Activated CD8-positive, alpha-beta T cell treated with anti-CD3 and anti-CD28 coated beads for 36 hours (primary cell): Measurements from ENCODE around the gene CBR1. TPM values are rescaled to one million over a fixed set of nuclear protein-coding genes. Genes with fewer than 3 reads are reported as not detected.

Experiments used
- ATAC-seq: fragments of 200-7000 bp; cut with Tn5 transposase; one replicate; pipeline ENCODE4 v1.10.0; 2021; ENCODE audit warnings: mild to moderate bottlenecking, moderate library complexity
- CTCF ChIA-PET: fragments of 350-600 bp; sonication (Branson Sonifier 250); formaldehyde crosslinking; loops from one replicate; lab custom pipeline; 2021; ENCODE audit warnings: antibody characterized with exemption; lab: Charles Lee
- POLR2A ChIA-PET: fragments of 350-600 bp; sonication (Branson Sonifier 250); formaldehyde crosslinking; loops from one replicate; lab custom pipeline; 2021; ENCODE audit warnings: antibody characterized with exemption; lab: Charles Lee
- DNase-seq: peaks from one replicate; pipeline ENCODE4 v3.0.0-alpha.2; 2020
- H3K27ac Mint-ChIP-seq: one replicate; pipeline ENCODE4 v1.8.0; 2021; ENCODE audit warnings: mild to moderate bottlenecking, mixed read lengths
- H3K27me3 Mint-ChIP-seq: one replicate; pipeline ENCODE4 v1.8.0; 2021; ENCODE audit warnings: mixed read lengths
- H3K36me3 Mint-ChIP-seq: one replicate; pipeline ENCODE4 v1.8.0; 2021; ENCODE audit warnings: low read depth, mixed read lengths
- H3K4me1 Mint-ChIP-seq: one replicate; pipeline ENCODE4 v1.8.0; 2021; ENCODE audit warnings: low read depth, mixed read lengths
- H3K4me3 Mint-ChIP-seq: one replicate; pipeline ENCODE4 v1.8.0; 2021; ENCODE audit warnings: mild to moderate bottlenecking, moderate library complexity, mixed read lengths
- H3K9me3 Mint-ChIP-seq: one replicate; pipeline ENCODE4 v1.8.0; 2021; ENCODE audit warnings: mixed read lengths
- CTCF ChIP-seq: fragments of 200-600 bp; IDR thresholded peaks from one replicate; pipeline ENCODE4 v1.8.0; 2022; ENCODE audit warnings: antibody characterized with exemption, mild to moderate bottlenecking
- intact Hi-C: fragments of 100-400 bp; cut with micrococcal nuclease; formaldehyde crosslinking; loops from one replicate; pipeline ENCODE4 v1.10.0; 2022
- total RNA-seq, 2 experiments: library from RNA; stranded (reverse); gene quantifications; one replicate each; pipeline ENCODE4 v1.2.3, GENCODE V29; 2021

CBR1 gene
- total RNA-seq, 2 experiments from 2014 or later, result 37.1 to 43.2 TPM

- intact Hi-C loops, result no loop called here
- ChIA-PET POLR2A (no interaction called here), CTCF (no interaction called here)
- DNase-seq (no peak), ATAC-seq (no peak)
- TF ChIP-seq CTCF, result no peak
- Mint-ChIP-seq H3K27ac (no peak overlapping the region), H3K4me3 (no peak overlapping the region), H3K36me3 (no peaks in the 10 kb centered on the region), H3K27me3 (no peaks in the 10 kb centered on the region), H3K9me3 (no peaks in the 10 kb centered on the region), H3K4me1 (peaks cover 4% of the 10 kb centered on the region)
Observed at GRCh38 chr21:36030581-36031189, 39.1 kb upstream of the CBR1 start.

DNA sequence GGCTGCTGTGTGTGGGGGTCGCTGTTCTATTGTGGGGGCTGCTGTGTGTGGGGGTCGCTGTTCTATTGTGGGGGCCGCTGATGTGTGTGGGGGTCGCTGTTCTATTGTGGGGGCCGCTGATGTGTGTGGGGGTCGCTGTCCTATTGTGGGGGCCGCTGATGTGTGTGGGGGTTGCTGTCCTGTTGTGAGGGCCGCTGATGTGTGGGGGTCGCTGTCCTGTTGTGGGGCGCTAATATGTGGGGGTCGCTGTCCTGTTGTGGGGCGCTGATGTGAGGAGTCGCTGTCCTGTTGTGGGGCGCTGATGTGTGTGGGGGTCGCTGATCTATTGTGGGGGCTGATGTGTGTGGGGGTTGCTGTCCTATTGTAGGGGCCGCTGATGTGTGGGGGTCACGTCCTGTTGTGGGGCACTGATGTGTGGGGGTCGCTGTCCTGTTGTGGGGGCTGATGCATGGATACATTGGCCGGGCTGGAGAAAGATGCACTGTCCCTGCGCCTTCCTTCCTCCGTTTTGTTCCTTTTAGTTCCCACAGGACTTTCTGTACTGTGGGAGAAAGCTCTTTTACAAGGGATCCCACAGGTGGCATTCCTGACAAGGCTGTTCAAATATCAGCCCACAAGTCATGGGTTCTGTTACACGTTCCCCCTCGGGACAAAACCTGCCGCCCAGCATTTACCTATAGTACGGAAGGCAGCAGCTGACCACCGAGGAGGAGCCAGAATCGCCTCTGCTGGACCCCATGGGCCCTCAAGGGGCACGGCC lies 37.0 kb upstream of the CBR1 start:
- CTCF ChIA-PET, result interaction anchor here (1.2 kb wide), 1 partner anchor 1287 kb away, joined by 3 read pairs; no protein-coding TSS in a partner anchor
- Mint-ChIP-seq H3K27ac (no peak overlapping the region), H3K9me3 (no peaks in the 10 kb centered on the region), H3K27me3 (no peaks in the 10 kb centered on the region), H3K4me3 (no peak overlapping the region), H3K4me1 (peaks cover 4% of the 10 kb centered on the region), H3K36me3 (peaks cover 7% of the 10 kb centered on the region)
- no peak for ATAC-seq
- POLR2A ChIA-PET, result no interaction called here
- no peak for DNase-seq
- TF ChIP-seq CTCF, result no peak
- intact Hi-C loops, result no loop called here

DNA sequence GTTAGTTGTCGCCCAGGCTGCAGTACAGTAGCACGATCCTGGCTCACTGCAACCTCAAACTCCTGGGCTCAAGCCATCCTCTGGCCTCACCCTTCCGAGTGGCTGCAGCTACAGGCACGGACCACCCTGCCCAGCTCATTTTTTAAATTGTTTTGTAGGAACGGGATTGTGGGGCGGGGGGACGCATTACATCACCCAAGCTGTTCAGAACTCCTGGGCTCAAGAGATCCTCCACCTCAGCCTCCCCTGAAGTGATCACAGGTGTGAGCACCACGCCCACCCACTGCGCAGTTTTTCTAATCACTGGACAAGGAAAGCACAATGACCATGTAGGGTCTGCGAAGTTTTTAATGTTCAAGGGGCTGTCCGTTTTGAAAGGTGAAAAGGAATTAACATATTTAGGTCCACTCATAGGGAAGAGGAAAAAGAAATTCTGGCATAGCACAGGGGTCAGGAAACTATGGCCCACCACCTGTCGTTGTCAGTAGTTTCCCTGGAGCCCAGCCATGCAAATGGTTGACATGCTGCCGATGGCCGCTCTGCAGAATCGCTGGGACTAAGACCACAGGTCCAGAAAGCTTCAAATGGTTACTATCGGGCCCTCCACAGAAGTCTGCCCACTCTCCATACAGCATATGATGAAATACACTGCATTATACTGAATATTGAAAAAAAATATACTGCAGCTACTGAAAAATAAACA lies 35.5 kb upstream of the CBR1 start:
- Mint-ChIP-seq H3K27me3 (no peaks in the 10 kb centered on the region), H3K4me3 (no peak overlapping the region), H3K4me1 (no peaks in the 10 kb centered on the region), H3K9me3 (no peaks in the 10 kb centered on the region), H3K27ac (no peak overlapping the region), H3K36me3 (peaks cover 14% of the 10 kb centered on the region)
- ATAC-seq, result no peak
- ChIA-PET CTCF (no interaction called here), POLR2A (no interaction called here)
- intact Hi-C loops, result no loop called here
- no peak for TF ChIP-seq CTCF
- no peak for DNase-seq

DNA sequence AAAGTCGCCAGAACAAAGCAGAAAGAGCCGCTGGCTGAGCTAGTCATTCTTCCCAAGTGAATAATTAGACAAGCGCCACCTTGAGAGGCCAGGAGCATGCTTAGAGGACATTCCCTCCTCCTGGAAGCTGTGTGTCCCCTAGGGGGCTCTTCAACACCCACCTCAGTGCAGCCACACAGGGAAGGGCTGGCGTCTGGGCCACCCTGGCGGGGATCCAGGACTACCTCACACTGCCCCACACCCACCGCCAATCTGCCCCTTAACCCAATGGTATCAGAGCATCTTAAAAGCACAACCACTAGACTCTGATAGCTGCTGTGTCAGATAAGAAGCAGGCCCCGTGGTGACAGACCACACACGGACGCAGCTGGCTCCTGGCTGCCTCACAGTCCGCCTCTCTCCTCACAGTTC lies 34.4 kb upstream of the CBR1 start:
- intact Hi-C loops, result no loop called here
- no peak for ATAC-seq
- Mint-ChIP-seq H3K9me3 (no peaks in the 10 kb centered on the region), H3K4me1 (no peaks in the 10 kb centered on the region), H3K27ac (no peak overlapping the region), H3K27me3 (no peaks in the 10 kb centered on the region), H3K4me3 (no peak overlapping the region), H3K36me3 (peaks cover 15% of the 10 kb centered on the region)
- ChIA-PET POLR2A (interaction anchor here (0.9 kb wide), 1 partner anchor 69 kb away, joined by 3 read pairs; no protein-coding TSS in a partner anchor), CTCF (no interaction called here)
- no peak for TF ChIP-seq CTCF
- DNase-seq, result no peak
